ES-I3 (cell line): ENCODE measurements around the gene FCHSD2.
"Not testable (repeated sequence)": the region's sequence is repeated elsewhere in the genome, so short reads cannot be mapped to it uniquely, and the experiment has no call there.

Source experiments
- H3K36me3 ChIP-seq: 2 replicates; pipeline ENCODE4 v1.6.1; 2013; ENCODE audit warnings: mild to moderate bottlenecking, low read length, control low read depth, moderate library complexity; ENCODE audit not compliant: insufficient read depth
- H3K4me1 ChIP-seq: 2 replicates; pipeline ENCODE4 v1.6.1; 2013; ENCODE audit warnings: mild to moderate bottlenecking, control low read depth, low read length; ENCODE audit not compliant: insufficient read depth
- H3K9ac ChIP-seq: 2 replicates; pipeline ENCODE4 v1.6.1; 2013; ENCODE audit warnings: low read depth, mild to moderate bottlenecking, low read length, moderate library complexity
- H3K9me3 ChIP-seq: 2 replicates; pipeline ENCODE4 v1.6.1; 2013; ENCODE audit warnings: mild to moderate bottlenecking, low read length, moderate library complexity; ENCODE audit not compliant: control insufficient read depth, insufficient read depth

Gene FCHSD2

DNA sequence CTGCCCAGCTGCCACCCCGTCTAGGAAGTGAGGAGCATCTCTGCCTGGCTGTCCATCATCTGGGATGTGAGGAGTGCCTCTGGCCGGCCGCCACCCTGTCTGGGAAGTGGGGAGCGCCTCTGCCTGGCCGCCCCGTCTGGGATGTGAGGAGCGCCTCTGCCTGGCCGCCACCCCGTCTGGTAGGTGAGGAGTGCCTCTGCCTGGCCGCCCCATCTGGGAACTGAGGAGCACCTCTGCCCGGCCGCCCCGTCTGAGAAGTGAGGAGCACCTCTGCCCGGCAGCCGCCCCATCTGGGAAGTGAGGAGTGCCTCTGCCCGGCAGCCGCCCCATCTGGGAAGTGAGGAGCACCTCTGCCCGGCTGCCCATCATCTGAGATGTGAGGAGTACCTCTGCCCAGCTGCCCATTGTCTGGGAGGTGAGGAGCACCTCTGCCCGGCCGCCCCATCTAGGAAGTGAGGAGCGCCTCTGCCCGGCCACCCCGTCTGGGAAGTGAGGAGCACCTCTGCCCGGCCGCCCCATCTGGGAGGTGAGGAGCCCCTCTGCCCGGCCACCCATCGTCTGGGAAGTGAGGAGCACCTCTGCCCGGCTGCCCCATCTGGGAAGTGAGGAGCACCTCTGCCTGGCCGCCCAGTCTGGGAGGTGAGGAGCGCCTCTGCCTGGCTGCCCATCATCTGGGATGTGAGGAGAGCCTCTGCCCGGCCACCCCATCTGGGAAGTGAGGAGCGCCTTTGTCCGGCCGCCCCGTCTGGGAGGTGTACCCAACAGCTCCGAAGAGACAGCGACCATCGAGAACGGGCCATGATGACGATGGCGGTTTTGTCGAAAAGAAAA, 232.3 kb downstream of the FCHSD2 start:
- not testable (repeated sequence) for H3K9ac ChIP-seq, H3K4me1 ChIP-seq, H3K9me3 ChIP-seq, H3K36me3 ChIP-seq

DNA sequence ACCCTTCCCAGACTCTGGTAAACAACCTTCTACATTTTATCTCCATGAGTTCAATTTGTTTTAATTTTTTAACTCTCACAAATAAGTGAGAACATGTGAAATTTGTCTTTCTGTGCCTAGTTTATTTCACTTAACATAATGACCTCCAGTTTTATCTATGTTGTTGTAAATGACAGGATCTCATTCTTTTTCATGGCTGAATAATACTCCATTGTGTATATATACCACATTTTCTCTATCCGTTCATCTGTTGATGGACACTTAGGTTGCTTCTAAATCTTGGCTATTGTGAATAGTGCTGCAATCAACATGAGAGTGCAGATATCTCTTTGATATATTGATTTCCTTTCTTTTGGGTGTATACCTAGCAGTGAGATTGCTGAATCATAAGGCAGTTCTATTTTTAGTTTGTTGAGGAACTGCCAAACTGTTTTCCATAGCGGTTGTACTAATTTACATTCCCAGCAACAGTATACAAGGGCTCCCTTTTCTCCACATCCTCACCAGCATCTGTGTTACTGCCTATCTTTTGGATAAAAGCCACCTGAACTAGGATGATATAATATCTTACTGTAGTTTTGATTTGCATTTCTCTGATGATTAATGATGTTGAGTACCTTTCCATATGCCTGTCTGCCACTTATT, 234.0 kb downstream of the FCHSD2 start:
- Histone ChIP-seq H3K9ac (no peak overlapping the region), H3K9me3 (peaks cover 1% of the 10 kb centered on the region; the same call in 1 of the 2 replicates), H3K36me3 (no peaks in the 10 kb centered on the region), H3K4me1 (peaks cover 7% of the 10 kb centered on the region)

DNA sequence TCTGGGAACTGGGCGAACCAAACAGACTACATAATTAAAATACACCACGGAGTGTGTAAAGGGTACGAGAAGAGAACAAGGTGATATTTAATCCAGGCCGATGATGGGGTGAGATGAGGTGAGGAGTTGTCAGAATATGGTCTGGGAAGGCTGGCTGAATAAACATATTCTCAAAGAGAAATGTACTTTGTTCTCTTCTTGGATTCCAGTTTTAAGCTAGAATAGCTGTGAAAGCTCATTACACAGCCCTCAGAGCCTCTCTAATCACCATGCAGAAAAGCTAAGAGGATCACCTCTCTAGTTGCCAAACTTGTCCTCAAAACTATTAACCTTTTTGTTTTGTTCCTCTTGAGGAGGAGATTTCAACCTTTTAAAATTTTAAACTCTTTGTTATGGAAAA, 238.1 kb downstream of the FCHSD2 start:
- H3K4me1 ChIP-seq, result peaks cover 7% of the 10 kb centered on the region
- no peak overlapping the region for H3K9ac ChIP-seq
- no peaks in the 10 kb centered on the region for H3K9me3 ChIP-seq
- no peaks in the 10 kb centered on the region for H3K36me3 ChIP-seq

DNA sequence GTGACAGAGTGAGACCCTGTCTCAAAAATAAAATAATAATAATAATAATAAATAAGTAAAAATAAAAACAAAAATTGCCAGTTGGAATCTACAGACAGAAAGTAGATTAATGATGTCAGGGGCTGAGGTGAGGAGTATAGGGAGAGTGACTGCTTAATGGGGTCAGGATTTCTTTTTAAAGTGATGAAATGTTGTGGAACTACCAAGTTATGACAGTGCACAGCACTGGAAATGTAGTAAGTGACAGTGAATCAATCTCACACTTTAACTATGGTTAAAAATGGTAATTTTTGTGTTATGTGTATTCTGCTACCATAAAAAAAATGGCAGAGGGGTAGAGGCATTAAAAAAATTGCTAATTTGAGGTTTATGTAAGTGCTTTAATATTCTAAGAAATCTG, 240.7 kb downstream of the FCHSD2 start:
- no peak overlapping the region for H3K9ac ChIP-seq
- H3K36me3 ChIP-seq, result no peaks in the 10 kb centered on the region
- H3K9me3 ChIP-seq, result no peaks in the 10 kb centered on the region
- H3K4me1 ChIP-seq, result peaks cover 7% of the 10 kb centered on the region

DNA sequence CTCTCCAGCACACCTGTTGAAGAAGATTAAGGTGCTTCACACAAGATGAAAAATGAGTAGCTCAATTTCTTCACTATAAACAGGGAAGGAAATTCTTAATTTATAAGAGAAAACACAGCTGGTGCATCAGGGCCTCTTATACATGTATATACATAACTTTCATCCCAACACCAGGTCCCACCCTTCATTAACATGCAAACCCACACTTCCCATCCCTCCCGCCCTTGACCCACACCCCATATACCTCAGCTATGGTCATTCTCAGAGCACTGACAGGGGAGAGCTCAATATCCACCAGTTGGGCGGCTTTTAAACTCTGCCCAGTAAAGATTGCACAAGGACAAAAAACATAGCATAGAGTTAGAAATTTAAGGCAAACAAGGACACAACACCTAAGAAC, 242.1 kb downstream of the FCHSD2 start:
- no peak overlapping the region for H3K9ac ChIP-seq
- H3K36me3 ChIP-seq, result no peaks in the 10 kb centered on the region
- H3K9me3 ChIP-seq, result no peaks in the 10 kb centered on the region
- peaks cover 7% of the 10 kb centered on the region for H3K4me1 ChIP-seq

DNA sequence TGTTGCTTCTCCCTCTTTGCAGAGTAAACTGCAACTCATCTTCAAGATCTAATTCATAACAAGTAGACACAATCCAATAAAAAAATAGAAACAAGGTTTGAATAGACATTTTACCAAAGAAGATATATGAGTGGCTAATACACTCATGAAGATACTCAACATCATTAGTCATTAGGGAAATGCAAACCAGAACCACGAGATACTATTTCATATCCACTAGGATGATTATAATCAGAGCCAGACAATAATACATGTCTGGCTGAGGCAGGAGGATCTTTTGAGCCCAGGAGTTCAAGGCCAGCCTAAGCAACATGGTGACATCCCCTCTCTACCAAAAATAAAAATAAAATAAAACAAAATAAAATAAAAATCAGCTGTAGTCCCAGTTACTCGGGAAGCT, 242.9 kb downstream of the FCHSD2 start:
- Histone ChIP-seq H3K9ac (no peak overlapping the region), H3K9me3 (no peaks in the 10 kb centered on the region), H3K36me3 (no peaks in the 10 kb centered on the region), H3K4me1 (peaks cover 7% of the 10 kb centered on the region)

DNA sequence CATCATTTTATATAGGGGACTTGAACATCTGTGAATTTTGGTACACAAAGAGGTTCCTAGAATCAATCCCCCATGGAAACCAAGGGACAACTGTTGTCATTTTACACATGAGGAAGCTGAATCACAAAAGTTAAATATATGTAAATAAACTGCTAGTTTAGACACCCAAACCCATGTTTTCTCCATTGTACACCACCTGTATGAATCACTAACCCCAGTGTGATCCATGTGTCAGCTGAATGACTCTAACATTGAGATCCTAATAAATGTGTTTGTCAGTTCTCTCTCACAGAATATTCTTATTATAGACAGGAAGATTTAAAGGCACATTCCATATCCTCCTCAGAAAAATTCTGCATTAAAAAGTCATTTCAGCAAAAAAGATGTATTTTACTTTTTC, 244.6 kb downstream of the FCHSD2 start:
- no peaks in the 10 kb centered on the region for H3K4me1 ChIP-seq
- no peak overlapping the region for H3K9ac ChIP-seq
- H3K9me3 ChIP-seq, result no peaks in the 10 kb centered on the region
- H3K36me3 ChIP-seq, result no peaks in the 10 kb centered on the region

DNA sequence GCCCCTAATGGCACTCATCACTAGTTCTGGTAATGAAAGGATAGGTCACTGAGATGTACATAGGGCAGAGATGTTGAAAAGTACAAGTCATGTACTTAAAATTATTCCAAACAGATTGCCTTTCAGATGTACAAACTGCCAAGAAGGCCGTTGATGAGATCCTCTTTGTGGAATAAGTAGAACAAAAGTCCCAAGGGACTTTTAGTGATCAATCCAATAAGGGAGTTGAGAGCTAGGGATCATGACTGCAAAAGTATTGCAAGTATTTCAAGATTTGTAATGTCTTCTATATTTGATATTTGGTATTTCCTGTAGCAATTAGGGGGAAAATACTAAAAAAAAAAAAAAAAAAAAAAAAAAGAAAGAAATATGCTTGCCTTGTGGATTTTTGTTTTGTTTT, 245.7 kb downstream of the FCHSD2 start:
- H3K36me3 ChIP-seq, result no peaks in the 10 kb centered on the region
- H3K9me3 ChIP-seq, result no peaks in the 10 kb centered on the region
- H3K4me1 ChIP-seq, result no peaks in the 10 kb centered on the region
- H3K9ac ChIP-seq, result no peak overlapping the region

DNA sequence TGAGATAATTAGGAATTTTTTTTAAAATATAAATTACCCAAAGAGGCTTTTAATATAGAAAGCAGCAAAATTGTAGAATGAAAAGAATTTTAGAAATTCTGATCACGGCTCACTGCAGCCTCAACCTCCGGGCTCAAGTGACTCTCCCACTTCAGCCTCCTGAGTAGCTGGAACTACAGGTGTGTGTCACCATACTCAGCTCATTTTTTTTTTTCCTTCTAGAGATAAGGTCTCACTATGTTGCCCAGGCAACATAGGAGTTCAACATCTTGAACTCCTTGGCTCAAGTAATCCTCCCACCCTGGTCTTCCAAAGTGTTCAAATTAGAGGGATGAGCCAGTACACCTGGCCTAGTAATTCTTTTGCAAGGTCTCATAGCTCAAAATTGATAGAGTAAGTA, 251.2 kb downstream of the FCHSD2 start:
- Histone ChIP-seq H3K36me3 (no peaks in the 10 kb centered on the region), H3K9ac (no peak overlapping the region), H3K4me1 (no peaks in the 10 kb centered on the region), H3K9me3 (no peaks in the 10 kb centered on the region)

DNA sequence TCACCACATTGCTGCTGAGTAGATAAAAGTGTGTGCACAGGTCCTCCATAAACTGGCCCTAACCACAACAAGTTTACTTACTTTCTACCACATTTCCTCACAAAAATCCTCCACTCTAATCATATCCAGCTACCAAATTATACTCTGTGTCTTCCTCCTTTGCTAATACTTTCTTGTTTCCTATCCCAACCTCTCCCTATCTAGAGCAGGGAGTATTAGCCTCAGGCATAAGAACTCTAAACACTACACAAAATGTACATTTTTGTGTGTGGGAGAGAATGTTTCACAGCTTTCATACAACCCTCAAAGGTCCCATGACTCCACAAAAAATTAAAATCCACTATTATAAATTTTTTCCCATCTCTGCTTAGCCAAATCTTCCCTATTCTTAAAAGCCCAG, 255.5 kb downstream of the FCHSD2 start:
- no peaks in the 10 kb centered on the region for H3K36me3 ChIP-seq
- H3K4me1 ChIP-seq, result no peaks in the 10 kb centered on the region
- H3K9me3 ChIP-seq, result no peaks in the 10 kb centered on the region
- H3K9ac ChIP-seq, result no peak overlapping the region

DNA sequence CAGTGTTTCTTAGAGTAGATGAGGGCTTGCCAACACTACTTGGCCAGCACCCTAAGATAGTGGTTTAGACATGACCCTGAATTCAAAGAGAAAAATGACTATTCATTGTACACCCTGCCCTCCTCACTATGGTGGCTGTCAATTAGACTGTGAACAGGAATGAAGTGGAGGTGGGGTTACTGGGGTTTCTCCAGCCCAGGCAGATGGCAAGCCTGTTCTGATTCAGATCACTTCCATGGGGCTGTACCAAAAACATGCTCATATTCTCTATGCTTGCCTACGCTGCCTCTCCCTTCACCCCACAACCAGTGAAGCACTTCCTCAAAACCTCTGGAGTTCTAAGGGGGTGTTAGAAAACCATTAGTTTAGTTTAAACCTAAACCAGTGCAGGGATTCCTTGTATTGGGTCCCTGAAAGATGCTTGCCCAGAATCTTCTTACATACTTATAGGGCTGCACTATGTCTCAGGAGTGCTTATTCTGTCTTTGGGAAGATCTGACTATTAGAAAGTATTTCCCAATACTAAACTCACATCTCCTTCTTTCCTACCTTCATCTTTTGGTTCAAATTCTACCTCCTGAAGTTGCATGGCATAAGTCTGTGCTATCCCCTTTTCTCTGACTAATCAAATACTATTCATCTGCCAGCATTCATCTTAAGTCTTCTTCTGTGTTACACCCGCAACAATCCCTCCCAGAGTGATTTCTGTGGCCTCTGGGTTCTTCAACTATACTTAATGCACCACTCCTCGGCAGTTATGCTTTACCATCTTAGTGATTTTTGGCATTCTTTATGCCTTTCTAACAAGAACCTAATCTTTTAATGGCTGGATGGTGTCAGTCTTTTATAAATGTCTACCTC, 256.1 kb downstream of the FCHSD2 start:
- H3K4me1 ChIP-seq, result no peaks in the 10 kb centered on the region
- no peaks in the 10 kb centered on the region for H3K9me3 ChIP-seq
- no peaks in the 10 kb centered on the region for H3K36me3 ChIP-seq
- no peak overlapping the region for H3K9ac ChIP-seq

DNA sequence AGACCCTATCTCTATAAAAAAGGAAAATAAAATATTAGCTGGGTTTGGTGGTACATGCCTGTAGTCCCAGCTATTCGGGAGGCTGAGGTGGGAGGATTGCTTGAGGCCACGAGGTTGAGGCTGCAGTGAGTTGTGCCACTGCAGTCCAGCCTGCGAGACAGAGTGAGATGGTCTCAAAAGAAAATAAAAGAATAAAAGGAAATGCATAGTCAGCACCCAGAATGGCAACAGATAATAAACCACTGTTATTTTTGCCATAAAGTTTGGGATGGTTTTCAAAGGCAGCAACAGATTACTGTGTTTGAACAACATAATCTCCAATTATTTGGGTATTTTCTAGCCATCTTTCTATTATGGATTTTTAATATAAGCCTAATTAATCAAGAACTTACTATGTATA, 266.0 kb downstream of the FCHSD2 start:
- Histone ChIP-seq H3K36me3 (no peaks in the 10 kb centered on the region), H3K9me3 (no peaks in the 10 kb centered on the region), H3K9ac (no peak overlapping the region), H3K4me1 (peaks cover 3% of the 10 kb centered on the region; the same call in 1 of the 2 replicates)

DNA sequence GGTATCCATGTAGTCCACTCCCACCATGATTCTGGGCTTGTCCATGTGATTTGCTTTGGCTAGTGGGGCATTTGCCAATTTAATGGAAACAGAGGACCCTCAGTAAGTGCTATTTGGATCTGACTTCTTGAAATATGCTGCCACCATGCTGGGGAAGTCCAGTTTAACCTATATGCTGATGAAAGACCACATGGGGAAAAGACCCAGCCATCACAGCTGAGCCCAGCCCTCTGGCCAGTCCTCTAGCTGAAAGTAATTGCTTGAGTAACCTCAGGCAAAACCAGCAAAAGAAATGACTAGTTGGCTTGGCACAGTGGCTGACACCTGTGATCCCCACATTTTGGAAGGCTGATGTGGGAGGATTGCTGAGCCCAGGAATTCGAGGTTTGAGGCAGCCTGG, 266.4 kb downstream of the FCHSD2 start:
- Histone ChIP-seq H3K9me3 (no peaks in the 10 kb centered on the region), H3K4me1 (peaks cover 5% of the 10 kb centered on the region; the same call in 1 of the 2 replicates), H3K36me3 (no peaks in the 10 kb centered on the region), H3K9ac (no peak overlapping the region)

DNA sequence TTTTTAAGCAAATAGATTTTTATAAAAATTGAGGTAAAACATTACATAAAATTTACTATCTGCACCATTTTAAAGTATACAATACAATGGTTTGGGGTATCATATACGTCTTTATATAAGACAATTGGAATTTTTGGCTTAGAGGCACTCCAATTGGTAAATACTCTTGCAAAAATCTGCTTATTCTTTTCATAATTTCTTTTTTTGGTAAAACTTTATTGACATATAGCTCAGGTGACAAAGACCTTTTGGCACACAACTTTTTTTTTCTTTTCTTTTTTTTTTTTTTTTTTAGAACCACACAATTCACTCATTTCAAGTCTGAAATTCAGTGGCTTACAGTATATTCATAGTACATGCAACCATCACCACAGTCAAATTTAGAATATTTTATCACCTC, 270.1 kb downstream of the FCHSD2 start:
- no peaks in the 10 kb centered on the region for H3K36me3 ChIP-seq
- no peaks in the 10 kb centered on the region for H3K9me3 ChIP-seq

More for the DNA sequence above, 270.1 kb downstream of the FCHSD2 start:
- H3K4me1 ChIP-seq, result peaks cover 5% of the 10 kb centered on the region; the same call in 1 of the 2 replicates
- H3K9ac ChIP-seq, result no peak overlapping the region
